ENCODE data around the gene NPTX1.

GRCh38 chr17:80457236-80457856 lies 19.1 kb downstream of the NPTX1 start:
- TF ChIP-seq CTCF (IDR thresholded peaks at IDR 0.05) (no peak), POLR2A (IDR thresholded peaks at IDR 0.05) (no peak), EP300 (IDR thresholded peaks at IDR 0.05) (no peak)

All from tibial nerve (tissue), 4 donors.